ENCODE results near the gene F2RL1.

GRCh38 chr5:76821136-76821535 lies 2.3 kb downstream of the F2RL1 start:
- TF ChIP-seq POLR2A (IDR thresholded peaks at IDR 0.05) = no peak
- TF ChIP-seq, protein P1, sequence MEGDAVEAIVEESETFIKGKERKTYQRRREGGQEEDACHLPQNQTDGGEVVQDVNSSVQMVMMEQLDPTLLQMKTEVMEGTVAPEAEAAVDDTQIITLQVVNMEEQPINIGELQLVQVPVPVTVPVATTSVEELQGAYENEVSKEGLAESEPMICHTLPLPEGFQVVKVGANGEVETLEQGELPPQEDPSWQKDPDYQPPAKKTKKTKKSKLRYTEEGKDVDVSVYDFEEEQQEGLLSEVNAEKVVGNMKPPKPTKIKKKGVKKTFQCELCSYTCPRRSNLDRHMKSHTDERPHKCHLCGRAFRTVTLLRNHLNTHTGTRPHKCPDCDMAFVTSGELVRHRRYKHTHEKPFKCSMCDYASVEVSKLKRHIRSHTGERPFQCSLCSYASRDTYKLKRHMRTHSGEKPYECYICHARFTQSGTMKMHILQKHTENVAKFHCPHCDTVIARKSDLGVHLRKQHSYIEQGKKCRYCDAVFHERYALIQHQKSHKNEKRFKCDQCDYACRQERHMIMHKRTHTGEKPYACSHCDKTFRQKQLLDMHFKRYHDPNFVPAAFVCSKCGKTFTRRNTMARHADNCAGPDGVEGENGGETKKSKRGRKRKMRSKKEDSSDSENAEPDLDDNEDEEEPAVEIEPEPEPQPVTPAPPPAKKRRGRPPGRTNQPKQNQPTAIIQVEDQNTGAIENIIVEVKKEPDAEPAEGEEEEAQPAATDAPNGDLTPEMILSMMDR (IDR thresholded peaks at IDR 0.05) = no peak

Measured in thyroid gland (tissue), 4 donors.